GM18526 (cell line): Measurements from ENCODE around the gene LDHAL6B.

Experiments used
- POLR2A ChIP-seq: IDR thresholded peaks from 3 replicates; pipeline ENCODE4 v1.6.1; 2011; ENCODE audit not compliant: insufficient read length; ENCODE audit errors: extremely low read depth

Gene LDHAL6B

DNA sequence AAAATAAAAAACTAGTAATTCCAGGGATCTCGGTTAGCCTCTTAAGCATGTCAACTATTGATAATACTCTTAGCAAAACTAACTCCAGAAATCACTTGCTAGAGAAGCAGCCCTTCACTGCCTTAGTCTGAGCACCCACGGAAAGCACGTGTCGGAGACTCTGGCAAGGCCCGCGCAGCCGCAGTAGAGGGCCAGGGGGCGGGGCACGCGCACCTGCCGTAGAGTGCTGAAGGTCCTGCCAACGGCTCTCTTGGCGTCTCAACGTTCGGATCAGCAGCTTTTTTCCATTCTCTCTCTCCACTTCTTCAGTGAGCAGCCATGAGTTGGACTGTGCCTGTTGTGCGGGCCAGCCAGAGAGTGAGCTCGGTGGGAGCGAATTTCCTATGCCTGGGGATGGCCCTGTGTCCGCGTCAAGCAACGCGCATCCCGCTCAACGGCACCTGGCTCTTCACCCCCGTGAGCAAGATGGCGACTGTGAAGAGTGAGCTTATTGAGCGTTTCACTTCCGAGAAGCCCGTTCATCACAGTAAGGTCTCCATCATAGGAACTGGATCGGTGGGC lies at the start of gene LDHAL6B:
Gene LDHAL6B, plus strand, starts transcription at position 221 of the 561 bp plus-strand sequence. Its CDS starts 98 bp downstream, at position 319.
- TF ChIP-seq POLR2A = no peak

DNA sequence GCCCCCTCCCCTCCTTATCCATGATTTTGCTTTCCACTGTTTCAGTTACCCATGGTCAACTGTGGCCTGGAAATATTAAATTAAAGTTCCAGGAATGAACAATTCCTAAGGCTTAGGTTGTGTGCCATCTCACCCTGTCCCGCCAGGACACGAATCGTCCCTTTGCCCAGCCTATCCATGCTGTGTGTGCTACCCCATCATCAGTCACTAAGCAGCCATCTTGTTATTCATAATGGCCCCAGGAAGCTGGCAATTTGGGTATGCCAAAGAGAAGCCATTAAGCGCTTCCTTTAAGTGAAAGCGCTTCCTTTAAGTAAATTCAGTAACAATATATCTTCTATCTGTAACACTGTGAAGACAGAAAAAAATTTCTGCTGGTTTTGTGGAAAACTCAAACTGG lies 49.2 kb upstream of the LDHAL6B start:
- TF ChIP-seq POLR2A = no peak

DNA sequence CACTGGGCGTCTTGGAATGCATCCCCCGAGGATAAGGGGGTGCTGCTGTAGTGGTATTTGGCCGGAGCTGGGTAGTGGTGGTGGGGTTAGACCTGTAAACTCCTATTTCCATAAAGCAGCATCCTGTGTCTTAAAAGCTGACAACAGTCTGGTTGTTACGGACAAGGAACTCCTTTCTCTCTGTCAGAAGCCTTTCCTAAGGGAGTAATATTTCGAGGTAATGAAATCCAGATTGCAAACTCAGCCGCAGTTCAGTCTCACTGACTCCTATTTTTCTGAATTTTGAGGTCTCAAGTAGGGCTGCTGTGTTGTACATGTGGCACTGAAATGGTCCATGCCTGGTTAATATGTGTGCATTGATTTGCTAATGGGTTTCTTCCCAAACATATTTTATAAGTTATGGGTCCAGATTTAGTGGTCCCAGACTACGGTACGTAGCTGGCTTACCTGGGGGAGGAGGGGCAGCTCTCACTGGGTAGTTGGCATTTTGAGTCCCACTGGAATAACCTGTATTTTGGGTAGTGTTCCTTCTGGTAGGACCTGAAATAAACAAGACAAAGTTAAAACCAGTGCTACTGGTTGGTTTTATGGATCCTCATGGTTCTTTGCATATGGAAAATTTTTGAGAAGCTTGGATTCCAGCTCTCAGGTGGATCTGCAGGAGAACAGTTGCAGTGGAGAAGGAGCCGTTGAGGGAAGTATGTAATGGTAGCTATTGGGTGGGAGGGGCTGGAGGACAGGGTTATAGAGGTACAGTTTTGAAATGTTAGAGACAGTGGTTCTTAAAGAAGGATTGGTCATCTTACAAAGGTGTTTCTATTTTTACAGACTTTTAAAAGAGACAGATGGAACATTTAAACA lies 48.6 kb upstream of the LDHAL6B start:
- no peak for TF ChIP-seq POLR2A

DNA sequence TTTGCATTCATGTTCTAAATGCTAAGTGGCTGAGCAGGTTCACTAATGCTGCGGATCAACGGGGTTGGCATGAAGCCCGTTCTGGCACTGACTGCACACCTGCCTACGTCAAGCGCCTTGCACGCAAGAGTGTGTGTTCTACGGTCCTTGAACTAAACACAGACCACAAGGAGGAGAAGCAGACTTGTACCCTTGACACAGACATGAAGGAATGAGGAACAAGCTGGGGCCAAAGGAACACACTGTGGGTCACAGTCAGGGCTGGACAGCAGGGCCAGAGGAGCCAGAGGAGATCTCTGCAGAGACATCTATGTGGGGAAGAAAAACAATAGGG lies 48.0 kb upstream of the LDHAL6B start:
- no peak for TF ChIP-seq POLR2A

DNA sequence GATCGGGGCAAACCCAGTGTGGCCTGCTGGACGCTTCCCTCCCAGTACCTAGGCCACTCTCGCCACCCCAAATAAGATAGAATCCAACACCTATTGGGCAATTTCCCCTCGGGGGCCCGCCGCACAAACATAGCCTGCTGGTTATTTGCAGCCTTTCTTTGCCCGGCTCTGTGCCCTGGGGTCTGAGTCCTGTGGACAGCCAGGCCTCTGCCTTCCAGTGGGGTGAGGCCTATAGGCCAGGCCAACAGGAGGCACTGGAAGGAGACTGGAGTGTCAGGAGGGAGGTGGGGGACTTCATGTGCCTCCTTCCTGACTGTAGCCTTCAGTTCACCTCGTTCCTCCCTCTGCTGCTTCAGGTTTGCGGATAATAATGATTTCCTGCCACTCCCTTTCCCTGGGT lies 47.4 kb upstream of the LDHAL6B start:
- TF ChIP-seq POLR2A = no peak

DNA sequence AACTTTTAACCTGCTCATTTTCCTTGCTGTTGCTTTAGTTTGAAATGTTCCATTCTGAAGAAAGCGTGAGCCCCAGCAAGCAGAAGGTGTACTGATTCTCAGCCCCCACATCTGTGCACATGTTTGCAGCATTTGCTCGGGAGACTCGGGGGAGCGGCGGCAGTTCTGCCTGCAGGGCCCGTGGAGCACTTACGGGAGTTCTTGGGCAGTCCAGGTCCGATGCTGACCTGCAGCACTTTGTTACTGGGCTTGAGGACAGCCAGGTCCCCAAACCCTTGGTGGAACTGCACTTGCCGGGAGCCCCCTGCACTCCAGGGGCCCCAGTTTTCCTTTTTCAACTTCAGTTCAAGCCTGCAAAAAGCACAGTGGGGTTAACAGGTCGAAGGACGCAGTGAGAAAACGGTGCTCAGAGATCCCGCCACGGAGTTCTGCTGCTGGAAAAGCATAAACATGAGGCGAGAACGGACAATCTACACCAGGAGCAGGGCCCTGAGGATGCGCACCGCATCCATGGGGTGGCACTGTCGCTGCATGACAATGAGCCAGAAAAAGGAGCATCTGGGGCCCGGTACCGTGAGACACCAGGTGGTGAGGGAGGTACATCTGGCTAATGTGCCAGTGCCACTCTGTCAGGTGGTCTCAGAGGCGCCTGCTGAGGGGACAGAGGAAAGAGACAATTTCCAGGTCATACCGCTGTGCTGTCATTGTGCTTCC lies 45.6 kb upstream of the LDHAL6B start:
- no peak for TF ChIP-seq POLR2A

DNA sequence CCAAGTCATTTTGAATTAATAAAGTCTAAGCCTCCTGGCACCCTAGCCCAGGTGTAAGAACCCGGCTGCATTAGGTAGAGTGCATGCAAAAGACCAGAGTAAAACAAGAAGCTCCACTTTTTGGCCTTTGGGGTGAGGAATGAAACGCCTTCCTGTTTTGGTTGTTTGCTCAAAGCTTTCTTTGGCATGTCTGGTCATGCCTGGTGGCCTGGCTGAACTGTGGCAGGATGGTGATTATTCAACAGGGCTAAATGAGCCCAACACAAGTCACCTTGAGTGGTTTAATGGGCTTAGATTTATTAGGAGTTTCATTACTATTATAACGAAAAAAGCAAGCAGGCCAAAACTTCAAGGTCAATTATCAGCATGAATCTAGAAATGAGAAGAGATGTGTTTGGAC lies 40.9 kb upstream of the LDHAL6B start:
- no peak for TF ChIP-seq POLR2A

DNA sequence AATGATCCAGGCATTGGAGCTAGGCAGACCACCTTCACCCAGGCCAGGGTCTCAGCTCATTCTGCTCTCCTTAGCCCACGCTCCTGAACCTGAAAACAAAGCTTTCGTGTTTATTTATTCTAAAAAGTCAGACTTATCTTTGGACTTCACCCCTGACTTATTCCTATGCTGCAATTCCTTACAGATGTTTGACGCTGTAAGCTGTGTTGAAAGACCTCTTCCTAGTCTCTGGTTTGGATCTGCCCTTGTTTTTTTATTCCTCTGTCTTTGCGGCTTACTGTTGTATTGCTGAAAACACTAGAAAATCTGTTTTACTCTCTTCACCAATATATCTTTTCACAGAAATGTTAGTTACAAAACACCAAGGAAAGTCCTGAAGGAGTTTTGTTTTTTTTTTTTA lies 40.5 kb upstream of the LDHAL6B start:
- TF ChIP-seq POLR2A = no peak

DNA sequence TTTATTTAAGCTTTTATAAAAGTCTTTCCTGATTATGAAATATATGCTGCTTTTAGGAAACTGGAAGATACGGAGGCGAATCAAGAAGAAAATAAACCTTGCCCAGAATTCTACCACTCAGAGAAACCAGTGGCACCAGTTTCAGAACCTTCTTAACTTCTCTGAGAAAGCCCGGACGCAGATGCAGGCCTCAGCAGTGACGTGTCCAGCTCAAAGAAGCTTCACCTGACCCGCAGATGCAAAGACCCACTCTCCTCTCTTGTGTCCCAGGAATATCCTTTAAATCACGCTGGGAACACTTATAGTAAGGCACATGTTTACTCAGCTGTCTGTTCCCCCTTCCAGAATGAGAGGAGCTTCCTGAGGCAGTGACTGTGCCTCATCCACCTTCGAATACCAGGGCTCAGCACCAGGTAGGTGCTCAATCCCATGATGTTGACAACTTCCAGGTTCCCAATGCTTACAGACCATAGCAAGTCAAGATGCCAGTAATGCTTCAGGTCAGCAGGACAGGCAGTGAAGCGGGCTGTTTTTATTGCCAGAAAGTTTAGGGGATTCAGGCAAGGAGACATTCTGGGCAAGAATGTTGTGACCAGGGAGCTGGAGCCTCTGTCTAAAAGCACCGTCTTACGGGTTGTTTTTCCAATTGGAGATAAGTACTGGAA lies 39.9 kb upstream of the LDHAL6B start:
- no peak for TF ChIP-seq POLR2A

DNA sequence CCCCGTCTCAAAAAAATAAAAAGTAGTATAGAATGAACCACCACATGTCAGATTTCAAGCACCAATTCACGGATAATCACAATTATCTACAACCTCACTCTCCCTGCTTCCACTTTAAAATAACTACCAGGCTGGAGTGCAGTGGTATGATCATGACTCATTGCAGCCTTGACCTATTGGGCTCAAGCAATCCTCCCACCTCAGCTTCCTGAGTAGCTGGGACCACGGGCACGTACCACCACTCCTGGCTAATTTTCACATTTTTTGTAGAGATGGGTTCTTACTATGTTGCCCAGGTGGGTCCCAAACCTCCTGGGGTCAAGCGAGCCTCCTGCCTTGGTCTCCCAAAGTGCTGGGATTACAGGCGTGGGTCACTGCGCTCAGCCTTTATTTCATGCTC lies 38.1 kb upstream of the LDHAL6B start:
- TF ChIP-seq POLR2A = no peak

DNA sequence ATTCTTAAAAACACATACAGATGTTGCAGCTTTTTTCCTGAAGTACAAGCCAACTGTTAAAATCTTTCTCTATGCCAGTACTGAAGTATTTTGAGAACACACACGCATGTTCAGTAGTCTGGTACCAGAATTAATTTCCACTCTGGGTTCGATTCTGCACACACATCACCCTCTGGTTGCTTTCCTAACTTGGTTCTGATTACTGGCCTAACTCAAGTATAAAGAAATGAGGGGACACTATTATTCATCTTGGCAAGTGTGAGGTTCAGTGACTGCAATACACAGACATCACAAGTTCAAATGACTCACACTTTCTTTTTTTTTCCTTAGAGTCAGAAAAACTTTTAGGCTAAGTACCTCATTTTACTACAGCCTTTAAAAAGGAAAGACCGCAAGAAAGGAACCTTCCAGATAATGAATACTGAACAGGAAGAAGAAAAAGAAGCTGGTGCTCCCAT lies 37.4 kb upstream of the LDHAL6B start:
- no peak for TF ChIP-seq POLR2A

DNA sequence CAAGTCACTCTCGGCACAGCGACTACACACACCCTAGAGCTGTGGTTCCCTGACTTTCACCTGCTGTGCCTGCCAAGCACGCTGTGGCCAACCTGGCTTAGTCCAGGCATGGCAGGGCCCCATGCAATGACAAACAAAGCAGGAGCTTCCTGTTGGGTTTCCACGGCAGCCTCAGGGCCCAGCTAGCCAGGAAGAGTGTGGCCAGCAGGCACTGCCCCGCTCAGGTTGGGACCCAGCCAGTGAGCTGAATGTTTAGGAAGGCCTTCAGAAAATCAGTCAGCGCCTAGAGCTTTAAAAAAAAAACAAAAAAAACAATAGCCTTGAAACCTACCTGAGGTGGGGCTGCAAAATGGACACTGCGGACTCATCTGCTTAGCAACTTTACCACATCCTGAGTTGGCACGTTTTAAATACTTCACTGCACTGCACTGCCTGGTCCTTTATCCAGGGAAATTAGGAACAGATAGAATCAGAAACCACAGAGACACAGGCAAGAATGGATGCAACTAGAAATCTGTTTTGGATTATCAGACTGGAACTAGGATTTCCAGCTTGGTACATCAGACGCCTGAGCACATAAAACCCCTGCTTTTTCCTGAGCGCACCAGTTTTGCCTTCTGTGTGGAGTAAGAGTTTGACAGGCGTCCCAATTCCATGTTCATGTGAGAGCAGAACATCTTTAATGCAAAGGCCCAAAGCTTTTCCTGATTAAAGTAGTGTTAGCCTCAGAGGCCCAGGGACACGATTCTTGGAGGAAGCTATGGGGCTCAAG lies 36.2 kb upstream of the LDHAL6B start:
- no peak for TF ChIP-seq POLR2A

DNA sequence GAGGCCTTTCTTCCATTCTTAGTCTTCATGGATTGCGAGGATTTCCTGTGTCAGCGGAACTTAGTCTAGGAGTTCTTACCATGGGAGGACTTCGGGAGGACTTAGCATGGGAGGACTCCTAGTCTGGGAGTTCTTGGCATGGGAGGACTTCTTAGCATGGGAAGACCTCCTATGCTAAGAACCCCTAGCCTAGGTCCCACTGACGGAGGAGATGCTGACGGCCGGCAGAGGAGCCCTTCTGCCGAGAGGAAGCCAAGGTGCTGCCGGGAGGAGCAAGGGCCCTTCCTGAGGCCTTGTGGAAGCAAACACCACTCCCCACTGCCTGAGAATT lies 35.6 kb upstream of the LDHAL6B start:
- TF ChIP-seq POLR2A = no peak

DNA sequence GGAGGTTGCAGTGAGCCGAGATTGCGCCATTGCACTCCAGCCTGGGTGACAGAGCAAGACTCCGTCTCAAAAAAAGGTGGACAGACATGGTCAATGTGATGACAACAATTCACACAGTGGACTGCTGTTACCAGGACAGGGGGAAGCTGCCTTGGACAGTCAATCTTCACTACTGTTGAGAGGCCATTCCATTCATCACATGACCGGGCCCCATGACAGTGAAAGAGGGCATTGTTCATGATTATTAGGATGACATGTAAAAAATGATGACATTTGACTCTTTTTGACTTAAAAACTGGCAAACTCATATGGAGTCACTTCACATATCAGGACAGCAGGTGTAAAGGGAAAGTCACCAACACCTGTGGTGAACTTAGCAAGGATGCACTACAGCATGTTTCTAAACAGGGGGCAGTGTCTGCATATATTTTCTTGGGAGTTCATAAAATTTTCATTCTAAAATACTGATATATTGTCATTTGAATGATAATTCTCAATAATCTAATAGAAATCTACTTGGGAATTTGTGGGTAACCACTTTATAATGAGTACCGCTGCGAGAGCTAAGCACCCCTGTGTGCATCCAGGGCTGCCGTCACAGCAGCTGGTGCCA lies 34.2 kb upstream of the LDHAL6B start:
- TF ChIP-seq POLR2A = no peak

DNA sequence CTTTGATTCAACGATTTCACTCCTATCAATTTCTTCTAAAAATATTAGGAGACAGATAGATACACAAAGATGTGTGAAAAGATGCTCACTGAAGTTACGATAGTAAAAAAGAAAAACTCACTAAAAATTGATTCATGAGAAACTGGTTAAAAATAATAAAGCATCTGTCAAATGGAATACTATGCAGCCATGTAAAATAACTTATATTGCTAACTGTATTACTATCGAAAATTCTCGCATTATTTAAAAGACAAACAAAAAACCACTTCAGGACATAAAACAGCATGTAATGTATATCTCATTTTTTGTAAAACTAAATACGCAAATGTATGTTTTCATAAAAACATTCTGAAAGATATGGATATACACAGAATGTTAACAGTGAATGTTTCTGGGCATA lies 33.4 kb upstream of the LDHAL6B start:
- no peak for TF ChIP-seq POLR2A

DNA sequence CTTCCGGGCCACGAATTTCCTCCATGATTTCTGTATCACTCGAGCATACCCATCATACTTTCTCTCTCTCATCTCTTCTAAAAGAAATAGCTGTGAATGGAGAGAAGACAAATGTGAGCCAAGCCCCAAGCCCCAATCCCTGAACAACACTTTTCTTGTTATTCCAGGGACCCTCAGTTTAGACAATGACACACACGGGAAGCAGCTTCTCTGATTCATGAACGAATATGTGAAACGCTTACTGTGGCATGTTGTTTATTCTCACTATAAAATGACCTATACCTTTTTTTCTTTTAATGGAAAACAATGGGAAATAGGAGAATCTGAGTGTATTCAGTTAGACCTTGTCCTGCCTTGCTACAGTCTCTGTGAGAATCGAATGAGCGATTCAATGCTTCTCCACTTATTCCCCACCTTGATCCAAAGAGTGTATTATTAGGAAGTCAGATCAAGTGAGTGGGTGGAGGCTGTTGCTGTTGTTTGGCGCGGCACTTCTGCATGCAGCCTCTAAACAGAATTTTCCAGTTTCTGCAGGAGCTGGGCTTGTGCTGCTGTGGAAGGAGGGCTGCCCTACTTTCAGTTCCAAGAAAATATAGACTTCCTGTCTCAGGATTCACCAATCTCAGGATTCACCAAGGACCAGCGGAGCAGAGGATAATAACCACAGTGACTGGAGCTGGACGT lies 32.4 kb upstream of the LDHAL6B start:
- TF ChIP-seq POLR2A = no peak
